Tibial artery (tissue), 4 donors: Measurements from ENCODE around the gene UBAC2.

Experiments used
- DNase-seq, 2 donors: peaks; one replicate each; pipeline ENCODE4 v3.0.0-alpha.2; 2019
- H3K27ac ChIP-seq, 2 donors: fragments of 200-600 bp; sonication (generic) in 1 of 2; 1 replicate in 1 of 2; 2 replicates in 1 of 2; pipeline ENCODE4 v1.5.1; 2018 to 2019; ENCODE audit warnings: mild to moderate bottlenecking in 1 of 2
- H3K27me3 ChIP-seq, 2 donors: fragments of 200-600 bp; sonication (generic) in 1 of 2; one replicate each; pipeline versions ENCODE4 v1.5.1 to v1.6.0; 2016 to 2019
- H3K36me3 ChIP-seq, 3 donors: fragments of 200-600 bp; sonication (generic) in 2 of 3; one replicate each; pipeline ENCODE4 v1.5.1; 2016 to 2019; ENCODE audit warnings: mild to moderate bottlenecking in 2 of 3
- H3K4me1 ChIP-seq, 4 donors: fragments of 200-600 bp; sonication (generic) in 2 of 4; 1 replicate in 3 of 4; 2 replicates in 1 of 4; pipeline ENCODE4 v1.5.1; 2016 to 2019
- H3K4me3 ChIP-seq, 2 donors: fragments of 200-600 bp; sonication (generic) in 1 of 2; 1 replicate in 1 of 2; 2 replicates in 1 of 2; pipeline ENCODE4 v1.5.1; 2018 to 2019; ENCODE audit warnings: mild to moderate bottlenecking in 2 of 2
- H3K9me3 ChIP-seq, 3 donors: fragments of 200-600 bp; sonication (generic) in 1 of 3; one replicate each; pipeline ENCODE4 v1.5.1; 2016 to 2019
- CTCF ChIP-seq, 2 experiments: fragments of 200-600 bp in 1 of 2; fragments of 450-650 bp in 1 of 2; IDR thresholded peaks; one replicate each; pipeline ENCODE4 v1.5.1; 2017 to 2019; ENCODE audit warnings: antibody characterized with exemption in 2 of 2, mild to moderate bottlenecking in 1 of 2, moderate library complexity in 1 of 2
- intact Hi-C: fragments of 100-400 bp; cut with DNase I; formaldehyde crosslinking; loops from one replicate; pipeline ENCODE4 v1.15.0; 2023; ENCODE audit warnings: low total_unique reads

Gene UBAC2

DNA sequence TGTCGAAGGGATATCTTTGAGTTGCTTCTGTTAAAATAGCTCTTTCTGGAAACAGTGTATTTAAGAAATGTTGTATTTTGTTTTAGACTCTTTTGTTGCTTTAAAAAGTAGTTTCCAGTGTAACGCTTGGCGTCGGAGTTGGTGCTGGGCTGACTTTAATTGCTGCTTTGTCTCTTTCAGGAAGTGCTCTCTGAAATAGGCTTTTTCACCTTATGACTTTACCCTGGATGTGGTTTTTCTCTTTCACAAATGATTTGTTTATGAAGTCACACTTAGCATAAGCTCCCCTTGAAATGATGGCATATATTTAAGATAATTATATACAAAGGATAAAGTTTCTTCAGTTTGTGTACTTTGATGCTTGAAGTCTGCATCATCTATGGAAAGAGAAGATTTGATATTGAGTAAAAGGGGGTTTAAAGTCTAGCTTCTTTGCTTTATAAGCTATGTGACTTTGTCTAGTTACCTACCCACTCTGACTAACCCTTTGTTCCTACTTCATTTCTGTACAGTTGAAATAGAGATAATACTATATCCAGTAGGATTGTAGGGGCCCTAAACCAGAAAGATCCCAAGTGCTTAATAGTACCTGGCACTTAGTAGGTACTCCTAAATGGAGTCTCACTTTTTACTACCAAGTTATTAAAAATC is 57.7 kb downstream of the UBAC2 start, which contains the start of gene GPR18:
Gene GPR18, minus strand, starts transcription at position 170 of the 651 bp plus-strand sequence. CDS start 2,507 bp downstream, outside the sequence.
- peaks cover 0 to 13% (median 2%) of the 10 kb centered on the region in 4 donors for H3K4me1 ChIP-seq

GRCh38 chr13:99258946-99259345 is 58.3 kb downstream of the UBAC2 start:
- TF ChIP-seq CTCF (IDR thresholded peaks at IDR 0.05), result no peak
- H3K27ac ChIP-seq, result no peak overlapping the region
- peaks cover 0 to 12% (median 0%) of the 10 kb centered on the region in 3 donors for H3K36me3 ChIP-seq
- no peak for DNase-seq
- H3K27me3 ChIP-seq, result no peaks in the 10 kb centered on the region
- H3K4me3 ChIP-seq, result no peak overlapping the region
- intact Hi-C loops, result no loop called here
- peaks cover 0 to 13% (median 2%) of the 10 kb centered on the region in 4 donors for H3K4me1 ChIP-seq
- no peaks in the 10 kb centered on the region for H3K9me3 ChIP-seq

More for the DNA sequence above, 57.7 kb downstream of the UBAC2 start, which contains the start of gene GPR18:
- no peak for TF ChIP-seq CTCF (IDR thresholded peaks at IDR 0.05)
- no peaks in the 10 kb centered on the region for H3K9me3 ChIP-seq
- H3K27ac ChIP-seq, result no peak within 1 kb of the TSS
- no peaks in the 10 kb centered on the region for H3K27me3 ChIP-seq
- H3K4me3 ChIP-seq, result no peak within 1 kb of the TSS
- H3K36me3 ChIP-seq, result peaks cover 0 to 12% (median 0%) of the 10 kb centered on the region in 3 donors
- intact Hi-C loops, result no loop called here
- DNase-seq, result no peak

- peaks cover 0 to 9% (median 0%) of the 10 kb centered on the region in 3 donors for H3K36me3 ChIP-seq
- no peak for DNase-seq
- intact Hi-C loops, result no loop called here
- TF ChIP-seq CTCF (IDR thresholded peaks at IDR 0.05), result no peak
- no peak overlapping the region for H3K4me3 ChIP-seq
- H3K9me3 ChIP-seq, result no peaks in the 10 kb centered on the region
- H3K27me3 ChIP-seq, result no peaks in the 10 kb centered on the region
- H3K27ac ChIP-seq, result no peak overlapping the region
- H3K4me1 ChIP-seq, result peaks cover 0 to 13% (median 2%) of the 10 kb centered on the region in 4 donors
Measured at GRCh38 chr13:99260216-99260615, 59.6 kb downstream of the UBAC2 start.

DNA sequence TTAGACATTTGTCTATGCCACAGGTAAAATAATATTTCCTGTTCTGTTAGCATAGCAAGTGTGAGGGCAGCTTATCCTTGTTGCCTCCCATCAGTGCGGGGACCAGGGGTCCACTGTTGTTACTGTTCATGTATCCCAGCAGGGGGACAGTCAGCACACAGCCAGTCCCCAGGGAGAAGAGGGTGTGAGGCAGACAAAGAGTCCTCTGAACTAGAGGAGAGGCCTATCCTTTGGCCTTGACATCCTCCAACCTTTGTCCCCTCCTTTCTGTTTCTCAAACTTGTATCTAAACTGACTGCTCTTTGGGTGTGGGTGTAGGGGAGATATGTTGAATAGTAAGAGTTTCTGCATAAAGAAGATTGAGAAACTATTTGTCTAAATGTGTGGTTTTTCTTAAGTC is 60.4 kb downstream of the UBAC2 start:
- intact Hi-C loops, result no loop called here
- H3K27me3 ChIP-seq, result no peaks in the 10 kb centered on the region
- H3K4me3 ChIP-seq, result no peak overlapping the region
- peaks cover 0 to 11% (median 2%) of the 10 kb centered on the region in 4 donors for H3K4me1 ChIP-seq
- H3K9me3 ChIP-seq, result no peaks in the 10 kb centered on the region
- no peak for DNase-seq
- H3K36me3 ChIP-seq, result peaks cover 0 to 7% (median 0%) of the 10 kb centered on the region in 3 donors
- no peak for TF ChIP-seq CTCF (IDR thresholded peaks at IDR 0.05)
- H3K27ac ChIP-seq, result no peak overlapping the region

DNA sequence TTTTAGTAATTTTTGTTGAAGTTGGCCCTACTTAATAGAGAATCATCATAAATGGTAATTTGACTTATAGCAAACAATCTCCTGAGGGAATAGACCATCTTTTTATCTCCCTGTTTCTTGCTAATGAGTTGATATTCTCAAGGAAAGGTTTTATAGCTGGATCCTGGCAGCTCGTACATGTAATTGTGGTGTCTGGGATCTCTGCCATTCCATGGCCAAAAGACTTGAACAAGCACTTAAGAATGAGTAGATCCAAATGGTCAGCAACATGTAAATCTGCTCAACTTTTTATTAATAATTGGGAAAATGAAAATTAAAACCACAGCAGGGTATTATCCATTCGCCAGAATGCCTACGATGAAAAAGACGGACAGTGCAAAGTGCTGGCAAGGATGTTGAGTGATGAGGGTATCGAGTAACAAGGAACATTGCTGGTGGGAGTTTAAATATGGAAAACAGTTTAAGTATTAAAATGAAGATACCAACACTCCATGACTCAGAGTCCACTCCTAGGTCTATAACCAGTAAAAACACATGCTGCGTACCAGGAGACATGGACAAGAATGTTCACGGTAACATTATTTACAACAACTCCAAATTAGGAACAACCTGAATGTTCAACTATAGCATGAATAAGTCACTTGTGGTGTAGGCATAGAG is 62.6 kb downstream of the UBAC2 start:
- peaks cover 0 to 13% (median 0%) of the 10 kb centered on the region in 3 donors for H3K36me3 ChIP-seq
- no peak overlapping the region for H3K27ac ChIP-seq
- no peak for TF ChIP-seq CTCF (IDR thresholded peaks at IDR 0.05)
- H3K4me3 ChIP-seq, result no peak overlapping the region
- H3K4me1 ChIP-seq, result no peaks in the 10 kb centered on the region
- H3K27me3 ChIP-seq, result no peaks in the 10 kb centered on the region
- no peaks in the 10 kb centered on the region for H3K9me3 ChIP-seq
- no peak for DNase-seq
- intact Hi-C loops, result no loop called here
